A673 (cell line): Measurements from ENCODE around the gene G6PC1. TPM values are rescaled to one million over a fixed set of nuclear protein-coding genes. Genes with fewer than 3 reads are reported as not detected.
"Not testable (repeated sequence)": the region's sequence is repeated elsewhere in the genome, so short reads cannot be mapped to it uniquely, and the experiment has no call there.

Experiments
- BruUV-seq: library from RNA; stranded (reverse); fragments of 400-500 nt; replicated peaks from 2 replicates; lab custom pipeline; 2021; lab: Mats Ljungman, UMichigan
- CTCF ChIA-PET: fragments of 300-600 bp; sonication (Branson Sonifier 250); formaldehyde crosslinking; loops from one replicate; lab custom pipeline; 2022; ENCODE audit warnings: antibody characterized with exemption; lab: Charles Lee
- POLR2A ChIA-PET: fragments of 300-600 bp; sonication (Branson Sonifier 250); formaldehyde crosslinking; loops from one replicate; lab custom pipeline; 2022; ENCODE audit warnings: antibody characterized with exemption; ENCODE audit not compliant: low non-redundant PET; lab: Charles Lee
- DNase-seq: peaks from one replicate; pipeline ENCODE4 v3.0.0-alpha.2; 2015; ENCODE audit warnings: low spot score
- H3K27ac ChIP-seq: fragments of 200-600 bp; sonication (generic); 2 replicates; pipeline ENCODE4 v1.5.1; 2016; ENCODE audit warnings: mixed run types, low read depth, mild to moderate bottlenecking, mixed read lengths, antibody characterized with exemption, low read length; ENCODE audit not compliant: poor library complexity, severe bottlenecking
- H3K27me3 ChIP-seq: fragments of 200-600 bp; sonication (generic); replicated peaks from 2 replicates; pipeline ENCODE4 v1.6.1; 2017; ENCODE audit warnings: mixed run types, low read depth, mild to moderate bottlenecking, mixed read lengths, antibody characterized with exemption, low read length; ENCODE audit not compliant: insufficient read depth, poor library complexity
- H3K36me3 ChIP-seq: fragments of 200-600 bp; sonication (generic); 2 replicates; pipeline ENCODE4 v1.6.1; 2016; ENCODE audit warnings: mixed run types, mild to moderate bottlenecking, mixed read lengths, antibody characterized with exemption, low read length; ENCODE audit not compliant: insufficient read depth, poor library complexity, severe bottlenecking
- H3K4me1 ChIP-seq: fragments of 200-600 bp; sonication (generic); 2 replicates; pipeline ENCODE4 v1.6.1; 2017; ENCODE audit warnings: mixed run types, mild to moderate bottlenecking, mixed read lengths, antibody characterized with exemption, low read length; ENCODE audit not compliant: insufficient read depth, poor library complexity, severe bottlenecking
- H3K4me3 ChIP-seq: fragments of 200-600 bp; sonication (generic); 2 replicates; pipeline ENCODE4 v1.5.1; 2016; ENCODE audit warnings: low read depth, mixed run types, mild to moderate bottlenecking, mixed read lengths, low read length; ENCODE audit not compliant: poor library complexity, severe bottlenecking
- H3K9me3 ChIP-seq: fragments of 200-600 bp; sonication (generic); 2 replicates; pipeline ENCODE4 v1.6.1; 2016; ENCODE audit warnings: mixed run types, low read depth, mild to moderate bottlenecking, mixed read lengths, antibody characterized with exemption, low read length; ENCODE audit not compliant: poor library complexity, severe bottlenecking
- CTCF ChIP-seq: fragments of 300-800, 200-600 bp; sonication (generic); conservative IDR thresholded peaks from 2 replicates; pipeline ENCODE4 v1.5.1; 2017; ENCODE audit warnings: low read depth, mild to moderate bottlenecking, antibody characterized with exemption, low read length, moderate library complexity, mixed read lengths
- EZH2 ChIP-seq: fragments of 200-600 bp; sonication (generic); IDR thresholded peaks from 2 replicates; pipeline ENCODE4 v1.6.1; 2017; ENCODE audit warnings: borderline replicate concordance, low read depth, mild to moderate bottlenecking, mixed read lengths, antibody characterized with exemption, low read length; ENCODE audit not compliant: poor library complexity, severe bottlenecking
- intact Hi-C: fragments of 100-400 bp; cut with micrococcal nuclease; formaldehyde crosslinking; loops from one replicate; pipeline ENCODE4 v1.10.0; 2022; ENCODE audit not compliant: unreplicated experiment
- total RNA-seq: library from RNA; stranded (reverse); gene quantifications from 2 replicates; pipeline ENCODE4 v1.2.3, GENCODE V29; 2021

The G6PC1 gene
- total RNA-seq, 1 experiment from 2014 or later: not detected

GRCh38 chr17:42920106-42920900 is 19.7 kb downstream of the G6PC1 start:
- DNase-seq: no peak

GRCh38 chr17:42920922-42921321 is 20.3 kb downstream of the G6PC1 start:
- H3K4me3 ChIP-seq: no peak overlapping the region
- TF ChIP-seq CTCF (no peak), EZH2 (no peak)
- no peaks in the 10 kb centered on the region for H3K4me1 ChIP-seq
- BruUV-seq: no TSS peak
- ChIA-PET CTCF (no interaction called here), POLR2A (no interaction called here)
- H3K27me3 ChIP-seq: no peaks in the 10 kb centered on the region
- no peaks in the 10 kb centered on the region for H3K9me3 ChIP-seq
- DNase-seq: no peak
- intact Hi-C loops: no loop called here
- no peaks in the 10 kb centered on the region for H3K36me3 ChIP-seq
- H3K27ac ChIP-seq: no peak overlapping the region

More at GRCh38 chr17:42920106-42920900, 19.7 kb downstream of the G6PC1 start:
- Histone ChIP-seq H3K36me3 (no peaks in the 10 kb centered on the region), H3K4me3 (no peak overlapping the region), H3K4me1 (no peaks in the 10 kb centered on the region), H3K27me3 (no peaks in the 10 kb centered on the region), H3K9me3 (no peaks in the 10 kb centered on the region), H3K27ac (no peak overlapping the region)
- ChIA-PET POLR2A (no interaction called here), CTCF (no interaction called here)
- no TSS peak for BruUV-seq
- no peak for TF ChIP-seq CTCF
- no peak for TF ChIP-seq EZH2
- intact Hi-C loops: no loop called here

GRCh38 chr17:42922294-42922693 is 21.7 kb downstream of the G6PC1 start:
- H3K9me3 ChIP-seq: no peaks in the 10 kb centered on the region
- H3K4me3 ChIP-seq: no peak overlapping the region
- no peaks in the 10 kb centered on the region for H3K27me3 ChIP-seq
- intact Hi-C loops: no loop called here
- H3K27ac ChIP-seq: no peak overlapping the region
- BruUV-seq: no TSS peak
- ChIA-PET POLR2A (no interaction called here), CTCF (no interaction called here)
- TF ChIP-seq CTCF (no peak), EZH2 (no peak)
- no peak for DNase-seq
- H3K4me1 ChIP-seq: no peaks in the 10 kb centered on the region
- H3K36me3 ChIP-seq: no peaks in the 10 kb centered on the region

- CTCF ChIA-PET, DNase-seq, H3K27ac ChIP-seq, H3K4me3 ChIP-seq, BruUV-seq, H3K27me3 ChIP-seq, intact Hi-C loops, H3K9me3 ChIP-seq, POLR2A ChIA-PET, H3K4me1 ChIP-seq, H3K36me3 ChIP-seq: not testable (repeated sequence)
These were observed 22.9 kb downstream of the G6PC1 start for GRCh38 chr17:42923472-42923871.
